ENCODE data around the gene SLC35E1. TPM values are rescaled to one million over a fixed set of nuclear protein-coding genes. Genes with fewer than 3 reads are reported as not detected.

Gene SLC35E1
- total RNA-seq, 5 donors from 2014 or later (not counting 1 experiment from before 2014, with no cell fraction given): 32.7 to 67.5 (median 36.9) TPM

- Histone ChIP-seq H3K27ac (ENCODE audit: low read length) (no peak overlapping the region), H3K36me3 (ENCODE audit: control insufficient read depth in 2 of 2, extremely low read depth in 1 of 2, insufficient read depth in 1 of 2, low read length in 1 of 2) (peaks cover 2 to 3% of the 10 kb centered on the region in 2 donors), H3K4me3 (ENCODE audit: control insufficient read depth in 1 of 2, extremely low read depth in 1 of 2, low read length in 1 of 2) (no peak overlapping the region), H3K27me3 (replicated peaks in 1 of 2; ENCODE audit: control insufficient read depth in 2 of 2, extremely low read depth in 1 of 2, insufficient read depth in 2 of 2, low read length in 1 of 2) (no peaks in the 10 kb centered on the region), H3K4me1 (ENCODE audit: control insufficient read depth in 1 of 2, extremely low read depth in 1 of 2, insufficient read depth in 2 of 2, low read length in 2 of 2) (peaks cover 56 to 86% of the 10 kb centered on the region in 2 experiments), H3K9me3 (no peaks in the 10 kb centered on the region)
- ChIA-PET CTCF (no interaction called here), POLR2A (interaction anchor here in 1 of 2 donors (0.7 kb wide), 1 partner anchor 16 kb away, joined by 3 read pairs; no protein-coding TSS in a partner anchor)
- 93% methylated on average over 3 of the region's 3 CpGs for WGBS (ENCODE audit: insufficient coverage)
- Mint-ChIP-seq H3K27ac (peak overlapping the region in 1 of 2 donors; percentile 90), H3K9me3 (no peaks in the 10 kb centered on the region), H3K4me1 (peaks cover 67 to 93% (median 91%) of the 10 kb centered on the region in 3 donors), H3K36me3 (no peaks in the 10 kb centered on the region), H3K27me3 (no peaks in the 10 kb centered on the region), H3K4me3 (no peak overlapping the region)
- ATAC-seq (replicated peaks in 1 of 4) (no peak), DNase-seq (no peak)
Measured at GRCh38 chr19:16589917-16590316, 17.7 kb upstream of the SLC35E1 start.

- Histone ChIP-seq H3K9me3 (no peaks in the 10 kb centered on the region), H3K4me1 (ENCODE audit: control insufficient read depth in 1 of 2, extremely low read depth in 1 of 2, insufficient read depth in 2 of 2, low read length in 2 of 2) (peaks cover 56 to 85% of the 10 kb centered on the region in 2 experiments), H3K4me3 (ENCODE audit: control insufficient read depth in 1 of 2, extremely low read depth in 1 of 2, low read length in 1 of 2) (no peak overlapping the region), H3K36me3 (ENCODE audit: control insufficient read depth in 2 of 2, extremely low read depth in 1 of 2, insufficient read depth in 1 of 2, low read length in 1 of 2) (peaks cover 2 to 3% of the 10 kb centered on the region in 2 donors), H3K27ac (ENCODE audit: low read length) (peak overlapping the region; percentile 4), H3K27me3 (replicated peaks in 1 of 2; ENCODE audit: control insufficient read depth in 2 of 2, extremely low read depth in 1 of 2, insufficient read depth in 2 of 2, low read length in 1 of 2) (no peaks in the 10 kb centered on the region)
- CTCF ChIA-PET: interaction anchor here in 1 of 2 donors (0.6 kb wide), 1 partner anchor 757 kb away, joined by 4 read pairs; no protein-coding TSS in a partner anchor
- ATAC-seq (replicated peaks in 1 of 4) (no peak), DNase-seq (no peak)
- Mint-ChIP-seq H3K4me1 (peaks cover 67 to 93% (median 91%) of the 10 kb centered on the region in 3 donors), H3K27ac (peak overlapping the region; percentile 88 to 90), H3K4me3 (peak overlapping the region; percentile 68 to 86 (median 73)), H3K36me3 (no peaks in the 10 kb centered on the region), H3K9me3 (no peaks in the 10 kb centered on the region), H3K27me3 (no peaks in the 10 kb centered on the region)
- POLR2A ChIA-PET: interaction anchor here in 1 of 2 donors (0.7 kb wide), 1 partner anchor 15 kb away, joined by 3 read pairs; no protein-coding TSS in a partner anchor
- 85% methylated on average over 6 of the region's 11 CpGs for WGBS (ENCODE audit: insufficient coverage)
Measured at GRCh38 chr19:16588824-16589577, 16.8 kb upstream of the SLC35E1 start.

GRCh38 chr19:16587833-16588823 is 15.9 kb upstream of the SLC35E1 start:
- ATAC-seq (replicated peaks in 1 of 4) (peak; percentile 32 to 63 (median 43)), DNase-seq (peak; percentile 15 to 84 (median 57))
- H3K36me3 ChIP-seq (ENCODE audit: control insufficient read depth in 2 of 2, extremely low read depth in 1 of 2, insufficient read depth in 1 of 2, low read length in 1 of 2): peaks cover 2 to 3% of the 10 kb centered on the region in 2 donors
- Mint-ChIP-seq H3K4me3 (peak overlapping the region; percentile 68 to 86 (median 73)), H3K9me3 (no peaks in the 10 kb centered on the region), H3K27me3 (no peaks in the 10 kb centered on the region), H3K4me1 (peaks cover 67 to 93% (median 91%) of the 10 kb centered on the region in 3 donors), H3K36me3 (no peaks in the 10 kb centered on the region), H3K27ac (peak overlapping the region; percentile 88 to 90)
- H3K4me1 ChIP-seq (ENCODE audit: control insufficient read depth in 1 of 2, extremely low read depth in 1 of 2, insufficient read depth in 2 of 2, low read length in 2 of 2): peaks cover 53 to 85% of the 10 kb centered on the region in 2 experiments
- H3K27me3 ChIP-seq (replicated peaks in 1 of 2; ENCODE audit: control insufficient read depth in 2 of 2, extremely low read depth in 1 of 2, insufficient read depth in 2 of 2, low read length in 1 of 2): no peaks in the 10 kb centered on the region
- CTCF ChIA-PET: interaction anchor here (0.6 to 1.4 kb wide), 7 partner anchors 13 to 757 kb away, joined by 4 to 7 read pairs (median 6); no protein-coding TSS in a partner anchor
- peak overlapping the region; percentile 76 for H3K27ac ChIP-seq (ENCODE audit: low read length)
- H3K4me3 ChIP-seq (ENCODE audit: control insufficient read depth in 1 of 2, extremely low read depth in 1 of 2, low read length in 1 of 2): peak overlapping the region; percentile 31 to 49
- POLR2A ChIA-PET: interaction anchor here in 1 of 2 donors (0.7 to 1.4 kb wide), 2 partner anchors 22 to 40 kb away, joined by 3 to 4 read pairs; partner anchors contain the start of gene MED26
- no peaks in the 10 kb centered on the region for H3K9me3 ChIP-seq
- 13% methylated on average over 23 of the region's 26 CpGs for WGBS (ENCODE audit: insufficient coverage)

GRCh38 chr19:16586991-16587832 is 15.0 kb upstream of the SLC35E1 start:
- no peaks in the 10 kb centered on the region for H3K27me3 Mint-ChIP-seq
- H3K36me3 ChIP-seq (ENCODE audit: control insufficient read depth in 2 of 2, extremely low read depth in 1 of 2, insufficient read depth in 1 of 2, low read length in 1 of 2): peaks cover 0 to 3% of the 10 kb centered on the region in 2 donors
- ATAC-seq (replicated peaks in 1 of 4): peak; percentile 33 to 66 (median 58)
- peaks cover 53 to 85% of the 10 kb centered on the region in 2 experiments for H3K4me1 ChIP-seq (ENCODE audit: control insufficient read depth in 1 of 2, extremely low read depth in 1 of 2, insufficient read depth in 2 of 2, low read length in 2 of 2)
- H3K36me3 Mint-ChIP-seq: no peaks in the 10 kb centered on the region
- H3K27me3 ChIP-seq (replicated peaks in 1 of 2; ENCODE audit: control insufficient read depth in 2 of 2, extremely low read depth in 1 of 2, insufficient read depth in 2 of 2, low read length in 1 of 2): no peaks in the 10 kb centered on the region
- H3K9me3 Mint-ChIP-seq: no peaks in the 10 kb centered on the region
- H3K27ac Mint-ChIP-seq: peak overlapping the region; percentile 88 to 90
- H3K27ac ChIP-seq (ENCODE audit: low read length): peak overlapping the region; percentile 76
- H3K9me3 ChIP-seq: no peaks in the 10 kb centered on the region
- ChIA-PET POLR2A (interaction anchor here (0.6 to 1.4 kb wide), 6 partner anchors 21 to 834 kb away, joined by 3 to 11 read pairs (median 4); partner anchors contain the start of gene MED26 (in 1 of the 2)), CTCF (interaction anchor here (0.6 to 1.4 kb wide), 7 partner anchors 14 to 125 kb away, joined by 4 to 7 read pairs (median 6); no protein-coding TSS in a partner anchor)
- peak in 34 of 35 experiments; percentile 26 to 77 (median 58) for DNase-seq
- peak overlapping the region; percentile 68 to 86 (median 73) for H3K4me3 Mint-ChIP-seq
- peak overlapping the region; percentile 31 to 49 for H3K4me3 ChIP-seq (ENCODE audit: control insufficient read depth in 1 of 2, extremely low read depth in 1 of 2, low read length in 1 of 2)
- H3K4me1 Mint-ChIP-seq: peaks cover 65 to 95% (median 90%) of the 10 kb centered on the region in 3 donors
- whole genome bisulfite sequencing (ENCODE audit: insufficient coverage): 6% methylated on average over 14 of the region's 20 CpGs

- H3K27me3 ChIP-seq (replicated peaks in 1 of 2; ENCODE audit: control insufficient read depth in 2 of 2, extremely low read depth in 1 of 2, insufficient read depth in 2 of 2, low read length in 1 of 2): no peaks in the 10 kb centered on the region
- ATAC-seq (replicated peaks in 1 of 4) (no peak), DNase-seq (peak in 1 of 35 experiments; percentile 28)
- H3K27ac ChIP-seq (ENCODE audit: low read length): peak overlapping the region; percentile 76
- WGBS (ENCODE audit: insufficient coverage): 69% methylated on average over 8 of the region's 9 CpGs
- H3K27me3 Mint-ChIP-seq: no peaks in the 10 kb centered on the region
- H3K4me3 ChIP-seq (ENCODE audit: control insufficient read depth in 1 of 2, extremely low read depth in 1 of 2, low read length in 1 of 2): no peak overlapping the region
- H3K9me3 ChIP-seq: no peaks in the 10 kb centered on the region
- H3K9me3 Mint-ChIP-seq: no peaks in the 10 kb centered on the region
- H3K36me3 ChIP-seq (ENCODE audit: control insufficient read depth in 2 of 2, extremely low read depth in 1 of 2, insufficient read depth in 1 of 2, low read length in 1 of 2): peaks cover 3% of the 10 kb centered on the region in 2 donors
- peak overlapping the region; percentile 68 to 86 (median 73) for H3K4me3 Mint-ChIP-seq
- peaks cover 53 to 85% of the 10 kb centered on the region in 2 experiments for H3K4me1 ChIP-seq (ENCODE audit: control insufficient read depth in 1 of 2, extremely low read depth in 1 of 2, insufficient read depth in 2 of 2, low read length in 2 of 2)
- CTCF ChIA-PET: interaction anchor here in 1 of 2 donors (0.6 to 1.4 kb wide), 4 partner anchors 20 to 63 kb away, joined by 5 to 6 read pairs (median 6); no protein-coding TSS in a partner anchor
- H3K27ac Mint-ChIP-seq: peak overlapping the region; percentile 88 to 90
- POLR2A ChIA-PET: interaction anchor here (0.6 to 1.4 kb wide), 5 partner anchors 21 to 834 kb away, joined by 3 to 11 read pairs (median 4); no protein-coding TSS in a partner anchor
- no peaks in the 10 kb centered on the region for H3K36me3 Mint-ChIP-seq
- H3K4me1 Mint-ChIP-seq: peaks cover 71 to 93% (median 89%) of the 10 kb centered on the region in 3 donors
Measured at GRCh38 chr19:16586477-16586871, 14.3 kb upstream of the SLC35E1 start.
